GM23338 (cell line): Measurements from ENCODE around the gene FDX1. TPM values are rescaled to one million over a fixed set of nuclear protein-coding genes. Genes with fewer than 3 reads are reported as not detected.

Source experiments
- ATAC-seq: fragments of 200-7000 bp; cut with Tn5 transposase; 3 replicates; pipeline ENCODE4 v1.9.1; 2020
- DNase-seq: peaks from one replicate; pipeline ENCODE4 v3.0.0-alpha.2; 2015; ENCODE audit warnings: low spot score
- H2AFZ ChIP-seq: fragments of 200-600 bp; sonication (generic); 2 replicates; pipeline ENCODE4 v1.8.0; 2016; ENCODE audit warnings: antibody characterized with exemption, mild to moderate bottlenecking, moderate library complexity
- H3F3A ChIP-seq: fragments of 200-600 bp; sonication (generic); replicated peaks from 2 replicates; pipeline ENCODE4 v1.8.0; 2017; ENCODE audit warnings: antibody characterized with exemption, mixed run types, low read depth
- H3K27ac ChIP-seq: fragments of 200-600 bp; sonication (generic); 2 replicates; pipeline ENCODE4 v1.6.1; 2016; ENCODE audit warnings: low read depth
- H3K27me3 ChIP-seq: fragments of 200-600 bp; sonication (generic); 2 replicates; pipeline ENCODE4 v1.8.0; 2016; ENCODE audit warnings: mild to moderate bottlenecking, mixed run types, moderate library complexity; ENCODE audit not compliant: insufficient read depth
- H3K36me3 ChIP-seq: fragments of 200-600 bp; sonication (generic); 2 replicates; pipeline ENCODE4 v1.8.0; 2016; ENCODE audit warnings: mild to moderate bottlenecking; ENCODE audit not compliant: insufficient read depth
- H3K4me1 ChIP-seq: fragments of 200-600 bp; sonication (generic); 2 replicates; pipeline ENCODE4 v1.8.0; 2016; ENCODE audit warnings: mild to moderate bottlenecking, moderate library complexity; ENCODE audit not compliant: insufficient read depth
- H3K4me2 ChIP-seq: fragments of 200-600 bp; sonication (generic); 2 replicates; pipeline ENCODE4 v1.7.1; 2017; ENCODE audit warnings: mixed run types
- H3K4me3 ChIP-seq: fragments of 200-600 bp; sonication (generic); 2 replicates; pipeline ENCODE4 v1.6.1; 2016; ENCODE audit warnings: mixed run types
- H3K79me2 ChIP-seq: fragments of 200-600 bp; sonication (generic); replicated peaks from 2 replicates; pipeline ENCODE4 v1.8.0; 2017; ENCODE audit warnings: mild to moderate bottlenecking; ENCODE audit not compliant: insufficient read depth
- H3K9me2 ChIP-seq: fragments of 200-600 bp; sonication (generic); 2 replicates; pipeline ENCODE4 v1.8.0; 2017; ENCODE audit not compliant: insufficient read depth
- H4K20me1 ChIP-seq: fragments of 200-600 bp; sonication (generic); replicated peaks from 2 replicates; pipeline ENCODE4 v1.8.0; 2017; ENCODE audit warnings: mild to moderate bottlenecking; ENCODE audit not compliant: insufficient read depth
- H3K27ac Mint-ChIP-seq: 2 replicates; pipeline ENCODE4 v1.8.0; 2020; ENCODE audit warnings: inconsistent platforms, mild to moderate bottlenecking, moderate library complexity, mixed read lengths
- H3K27me3 Mint-ChIP-seq: 3 replicates; pipeline ENCODE4 v1.8.0; 2022; ENCODE audit warnings: low read depth, mild to moderate bottlenecking, moderate library complexity, mixed read lengths, inconsistent platforms; ENCODE audit not compliant: insufficient read depth, poor library complexity
- H3K36me3 Mint-ChIP-seq: 3 replicates; pipeline ENCODE4 v1.8.0; 2021; ENCODE audit warnings: low read depth, mild to moderate bottlenecking, inconsistent platforms, moderate library complexity, mixed read lengths
- H3K4me1 Mint-ChIP-seq: 3 replicates; pipeline ENCODE4 v1.8.0; 2020; ENCODE audit warnings: mild to moderate bottlenecking, inconsistent platforms, mixed read lengths
- H3K4me3 Mint-ChIP-seq: 3 replicates; pipeline ENCODE4 v1.8.0; 2021; ENCODE audit warnings: moderate library complexity, mild to moderate bottlenecking, inconsistent platforms, mixed read lengths
- H3K9me3 Mint-ChIP-seq: 3 replicates; pipeline ENCODE4 v1.8.0; 2020; ENCODE audit warnings: moderate library complexity, mild to moderate bottlenecking, inconsistent platforms, mixed read lengths
- CREB1 ChIP-seq: fragments of 250-450 bp; sonication (Bioruptor Pico); IDR thresholded peaks from 2 replicates; pipeline ENCODE4 v1.5.0; 2020; ENCODE audit warnings: low read depth, mild to moderate bottlenecking, moderate library complexity
- EZH2 ChIP-seq: fragments of 200-600 bp; sonication (generic); IDR thresholded peaks from one replicate; pipeline ENCODE4 v1.8.0; 2017; ENCODE audit warnings: antibody characterized with exemption, mild to moderate bottlenecking, low read depth; ENCODE audit not compliant: unreplicated experiment
- EZH2phosphoT487 ChIP-seq: fragments of 200-600 bp; sonication (generic); IDR thresholded peaks from one replicate; pipeline ENCODE4 v1.8.1; 2018; ENCODE audit warnings: antibody characterized with exemption; ENCODE audit not compliant: unreplicated experiment
- JUNB ChIP-seq: IDR thresholded peaks from one replicate; pipeline ENCODE4 v1.6.1; 2016; ENCODE audit warnings: antibody characterized with exemption; ENCODE audit not compliant: unreplicated experiment
- NANOG ChIP-seq: IDR thresholded peaks from 2 replicates; pipeline ENCODE4 v1.6.1; 2016; ENCODE audit warnings: antibody characterized with exemption, borderline replicate concordance
- POLR2AphosphoS5 ChIP-seq: IDR thresholded peaks from 2 replicates; pipeline ENCODE4 v1.6.1; 2016; ENCODE audit warnings: antibody characterized with exemption, low read depth
- STAT1 ChIP-seq: IDR thresholded peaks from one replicate; pipeline ENCODE4 v1.6.1; 2016; ENCODE audit warnings: antibody characterized with exemption; ENCODE audit not compliant: unreplicated experiment
- ZNF114 ChIP-seq: fragments of 250-450 bp; sonication (Bioruptor Pico); IDR thresholded peaks from 2 replicates; pipeline ENCODE4 v1.5.0; 2020; ENCODE audit warnings: mild to moderate bottlenecking, moderate library complexity
- ZNF331 ChIP-seq: fragments of 250-450 bp; sonication (Bioruptor Pico); IDR thresholded peaks from 2 replicates; pipeline ENCODE4 v1.5.0; 2020; ENCODE audit warnings: low read depth, mild to moderate bottlenecking, moderate library complexity
- polyA plus RNA-seq: library from polyadenylated mRNA; unstranded; fragments of >200 nt; fragmentation: Nextera tagmentation; extraction: Ambion mirVana; gene quantifications from 2 replicates; pipeline ENCODE4 v1.2.1, GENCODE V29; 2016
- total RNA-seq: library from RNA; depleted of rRNA; stranded (reverse); fragments of >200 nt; shearing (Covaris generic); gene quantifications from 2 replicates; pipeline ENCODE4 v1.2.3, GENCODE V29; 2014
- TF ChIP-seq, protein P1 (sequence below): IDR thresholded peaks from 2 replicates; pipeline ENCODE4 v1.6.1; 2016; ENCODE audit warnings: antibody characterized with exemption
- TF ChIP-seq, protein P2 (sequence below): fragments of 250-450 bp; sonication (Bioruptor Pico); IDR thresholded peaks from 2 replicates; pipeline ENCODE4 v1.5.0; 2020; ENCODE audit warnings: mild to moderate bottlenecking, moderate library complexity
- TF ChIP-seq, protein P3 (sequence below): IDR thresholded peaks from one replicate; pipeline ENCODE4 v1.6.1; 2018; ENCODE audit warnings: antibody characterized with exemption; ENCODE audit not compliant: unreplicated experiment
- TF ChIP-seq, protein P4 (sequence below), 2 experiments: fragments of 200-600 bp in 1 of 2; sonication (generic) in 1 of 2; conservative IDR thresholded peaks; 2 replicates each; pipeline versions ENCODE4 v1.5.1 to v1.6.1; 2016 to 2017; ENCODE audit warnings: antibody characterized with exemption in 2 of 2, low read depth in 2 of 2, mild to moderate bottlenecking in 2 of 2, moderate library complexity in 1 of 2

The FDX1 gene
- total and polyA plus RNA-seq, 2 experiments from 2014 or later, result 11.1 to 15.9 TPM

DNA sequence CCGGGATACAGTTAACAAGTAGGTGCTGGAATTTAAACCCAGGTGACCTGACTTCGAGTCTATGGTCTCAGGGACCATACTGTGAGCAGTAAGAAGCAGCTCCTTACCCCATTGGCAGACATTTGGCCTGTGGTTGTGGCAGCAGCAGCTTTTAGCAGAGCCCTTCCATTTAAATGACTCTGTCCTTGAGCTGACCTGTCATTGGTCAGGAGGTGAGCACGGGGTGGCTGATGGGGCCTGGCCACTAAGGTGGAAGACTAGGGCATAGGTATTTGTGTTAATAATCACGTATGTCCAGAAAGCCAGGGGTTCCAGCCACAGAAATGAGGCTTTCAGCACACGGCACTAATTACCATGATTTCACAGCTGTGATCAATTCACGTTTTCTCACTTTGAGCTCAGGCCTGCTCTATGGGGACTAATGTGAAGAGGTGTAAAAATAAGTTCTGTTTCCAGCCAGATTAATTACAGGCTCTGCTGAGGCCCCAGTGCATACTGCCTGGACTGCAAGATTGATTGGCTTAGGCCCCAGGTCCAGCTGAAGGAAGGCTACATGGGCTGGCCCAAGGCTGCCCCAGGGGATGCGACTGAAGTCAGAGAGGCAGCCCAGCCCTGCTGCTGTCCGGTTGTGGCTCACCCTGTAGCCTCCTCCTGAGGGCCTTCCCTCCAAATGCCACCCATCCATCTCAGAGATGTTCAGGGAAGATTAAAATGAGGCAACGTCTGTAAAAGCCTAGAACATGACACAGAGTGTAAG, 76.0 kb downstream of the FDX1 start:
- Histone ChIP-seq H3K36me3 (no peaks in the 10 kb centered on the region), H3K79me2 (no peaks in the 10 kb centered on the region), H3K27me3 (no peaks in the 10 kb centered on the region), H3K9me2 (0 out of 2 replicates have a peak, but pooled peaks cover 1% of the 10 kb centered on the region), H3F3A (no peaks in the 10 kb centered on the region), H4K20me1 (no peaks in the 10 kb centered on the region), H3K4me2 (no peak overlapping the region), H3K27ac (no peak overlapping the region), H3K4me3 (no peak overlapping the region), H3K4me1 (no peaks in the 10 kb centered on the region), H2AFZ (no peak overlapping the region)
- ATAC-seq, result no peak; the same call in 2 of the 3 replicates
- peaks cover 3% of the 10 kb centered on the region; the same call in 2 of the 3 replicates for H3K4me1 Mint-ChIP-seq
- H3K4me3 Mint-ChIP-seq, result no peak overlapping the region
- peaks cover 7% of the 10 kb centered on the region for H3K27me3 Mint-ChIP-seq
- H3K36me3 Mint-ChIP-seq, result peaks cover 3% of the 10 kb centered on the region; the same call in 1 of the 3 replicates
- DNase-seq, result no peak
- peaks cover 6% of the 10 kb centered on the region for H3K9me3 Mint-ChIP-seq
- TF ChIP-seq, protein P1, sequence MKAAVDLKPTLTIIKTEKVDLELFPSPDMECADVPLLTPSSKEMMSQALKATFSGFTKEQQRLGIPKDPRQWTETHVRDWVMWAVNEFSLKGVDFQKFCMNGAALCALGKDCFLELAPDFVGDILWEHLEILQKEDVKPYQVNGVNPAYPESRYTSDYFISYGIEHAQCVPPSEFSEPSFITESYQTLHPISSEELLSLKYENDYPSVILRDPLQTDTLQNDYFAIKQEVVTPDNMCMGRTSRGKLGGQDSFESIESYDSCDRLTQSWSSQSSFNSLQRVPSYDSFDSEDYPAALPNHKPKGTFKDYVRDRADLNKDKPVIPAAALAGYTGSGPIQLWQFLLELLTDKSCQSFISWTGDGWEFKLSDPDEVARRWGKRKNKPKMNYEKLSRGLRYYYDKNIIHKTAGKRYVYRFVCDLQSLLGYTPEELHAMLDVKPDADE, result no peak
- TF ChIP-seq, protein P2, sequence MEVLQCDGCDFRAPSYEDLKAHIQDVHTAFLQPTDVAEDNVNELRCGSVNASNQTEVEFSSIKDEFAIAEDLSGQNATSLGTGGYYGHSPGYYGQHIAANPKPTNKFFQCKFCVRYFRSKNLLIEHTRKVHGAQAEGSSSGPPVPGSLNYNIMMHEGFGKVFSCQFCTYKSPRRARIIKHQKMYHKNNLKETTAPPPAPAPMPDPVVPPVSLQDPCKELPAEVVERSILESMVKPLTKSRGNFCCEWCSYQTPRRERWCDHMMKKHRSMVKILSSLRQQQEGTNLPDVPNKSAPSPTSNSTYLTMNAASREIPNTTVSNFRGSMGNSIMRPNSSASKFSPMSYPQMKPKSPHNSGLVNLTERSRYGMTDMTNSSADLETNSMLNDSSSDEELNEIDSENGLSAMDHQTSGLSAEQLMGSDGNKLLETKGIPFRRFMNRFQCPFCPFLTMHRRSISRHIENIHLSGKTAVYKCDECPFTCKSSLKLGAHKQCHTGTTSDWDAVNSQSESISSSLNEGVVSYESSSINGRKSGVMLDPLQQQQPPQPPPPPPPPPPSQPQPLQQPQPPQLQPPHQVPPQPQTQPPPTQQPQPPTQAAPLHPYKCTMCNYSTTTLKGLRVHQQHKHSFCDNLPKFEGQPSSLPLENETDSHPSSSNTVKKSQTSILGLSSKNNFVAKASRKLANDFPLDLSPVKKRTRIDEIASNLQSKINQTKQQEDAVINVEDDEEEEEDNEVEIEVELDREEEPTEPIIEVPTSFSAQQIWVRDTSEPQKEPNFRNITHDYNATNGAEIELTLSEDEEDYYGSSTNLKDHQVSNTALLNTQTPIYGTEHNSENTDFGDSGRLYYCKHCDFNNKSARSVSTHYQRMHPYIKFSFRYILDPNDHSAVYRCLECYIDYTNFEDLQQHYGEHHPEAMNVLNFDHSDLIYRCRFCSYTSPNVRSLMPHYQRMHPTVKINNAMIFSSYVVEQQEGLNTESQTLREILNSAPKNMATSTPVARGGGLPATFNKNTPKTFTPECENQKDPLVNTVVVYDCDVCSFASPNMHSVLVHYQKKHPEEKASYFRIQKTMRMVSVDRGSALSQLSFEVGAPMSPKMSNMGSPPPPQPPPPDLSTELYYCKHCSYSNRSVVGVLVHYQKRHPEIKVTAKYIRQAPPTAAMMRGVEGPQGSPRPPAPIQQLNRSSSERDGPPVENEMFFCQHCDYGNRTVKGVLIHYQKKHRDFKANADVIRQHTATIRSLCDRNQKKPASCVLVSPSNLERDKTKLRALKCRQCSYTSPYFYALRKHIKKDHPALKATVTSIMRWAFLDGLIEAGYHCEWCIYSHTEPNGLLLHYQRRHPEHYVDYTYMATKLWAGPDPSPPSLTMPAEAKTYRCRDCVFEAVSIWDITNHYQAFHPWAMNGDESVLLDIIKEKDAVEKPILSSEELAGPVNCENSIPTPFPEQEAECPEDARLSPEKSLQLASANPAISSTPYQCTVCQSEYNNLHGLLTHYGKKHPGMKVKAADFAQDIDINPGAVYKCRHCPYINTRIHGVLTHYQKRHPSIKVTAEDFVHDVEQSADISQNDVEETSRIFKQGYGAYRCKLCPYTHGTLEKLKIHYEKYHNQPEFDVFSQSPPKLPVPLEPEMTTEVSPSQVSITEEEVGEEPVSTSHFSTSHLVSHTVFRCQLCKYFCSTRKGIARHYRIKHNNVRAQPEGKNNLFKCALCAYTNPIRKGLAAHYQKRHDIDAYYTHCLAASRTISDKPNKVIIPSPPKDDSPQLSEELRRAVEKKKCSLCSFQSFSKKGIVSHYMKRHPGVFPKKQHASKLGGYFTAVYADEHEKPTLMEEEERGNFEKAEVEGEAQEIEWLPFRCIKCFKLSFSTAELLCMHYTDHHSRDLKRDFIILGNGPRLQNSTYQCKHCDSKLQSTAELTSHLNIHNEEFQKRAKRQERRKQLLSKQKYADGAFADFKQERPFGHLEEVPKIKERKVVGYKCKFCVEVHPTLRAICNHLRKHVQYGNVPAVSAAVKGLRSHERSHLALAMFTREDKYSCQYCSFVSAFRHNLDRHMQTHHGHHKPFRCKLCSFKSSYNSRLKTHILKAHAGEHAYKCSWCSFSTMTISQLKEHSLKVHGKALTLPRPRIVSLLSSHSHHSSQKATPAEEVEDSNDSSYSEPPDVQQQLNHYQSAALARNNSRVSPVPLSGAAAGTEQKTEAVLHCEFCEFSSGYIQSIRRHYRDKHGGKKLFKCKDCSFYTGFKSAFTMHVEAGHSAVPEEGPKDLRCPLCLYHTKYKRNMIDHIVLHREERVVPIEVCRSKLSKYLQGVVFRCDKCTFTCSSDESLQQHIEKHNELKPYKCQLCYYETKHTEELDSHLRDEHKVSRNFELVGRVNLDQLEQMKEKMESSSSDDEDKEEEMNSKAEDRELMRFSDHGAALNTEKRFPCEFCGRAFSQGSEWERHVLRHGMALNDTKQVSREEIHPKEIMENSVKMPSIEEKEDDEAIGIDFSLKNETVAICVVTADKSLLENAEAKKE, result no peak
- TF ChIP-seq ZNF114 (CRISPR knock-in tag) (no peak), EZH2phosphoT487 (no peak), STAT1 (no peak), EZH2 (no peak), POLR2AphosphoS5 (no peak), JUNB (no peak), NANOG (no peak), ZNF331 (CRISPR knock-in tag) (no peak), CREB1 (CRISPR knock-in tag) (no peak)
- TF ChIP-seq, protein P3, sequence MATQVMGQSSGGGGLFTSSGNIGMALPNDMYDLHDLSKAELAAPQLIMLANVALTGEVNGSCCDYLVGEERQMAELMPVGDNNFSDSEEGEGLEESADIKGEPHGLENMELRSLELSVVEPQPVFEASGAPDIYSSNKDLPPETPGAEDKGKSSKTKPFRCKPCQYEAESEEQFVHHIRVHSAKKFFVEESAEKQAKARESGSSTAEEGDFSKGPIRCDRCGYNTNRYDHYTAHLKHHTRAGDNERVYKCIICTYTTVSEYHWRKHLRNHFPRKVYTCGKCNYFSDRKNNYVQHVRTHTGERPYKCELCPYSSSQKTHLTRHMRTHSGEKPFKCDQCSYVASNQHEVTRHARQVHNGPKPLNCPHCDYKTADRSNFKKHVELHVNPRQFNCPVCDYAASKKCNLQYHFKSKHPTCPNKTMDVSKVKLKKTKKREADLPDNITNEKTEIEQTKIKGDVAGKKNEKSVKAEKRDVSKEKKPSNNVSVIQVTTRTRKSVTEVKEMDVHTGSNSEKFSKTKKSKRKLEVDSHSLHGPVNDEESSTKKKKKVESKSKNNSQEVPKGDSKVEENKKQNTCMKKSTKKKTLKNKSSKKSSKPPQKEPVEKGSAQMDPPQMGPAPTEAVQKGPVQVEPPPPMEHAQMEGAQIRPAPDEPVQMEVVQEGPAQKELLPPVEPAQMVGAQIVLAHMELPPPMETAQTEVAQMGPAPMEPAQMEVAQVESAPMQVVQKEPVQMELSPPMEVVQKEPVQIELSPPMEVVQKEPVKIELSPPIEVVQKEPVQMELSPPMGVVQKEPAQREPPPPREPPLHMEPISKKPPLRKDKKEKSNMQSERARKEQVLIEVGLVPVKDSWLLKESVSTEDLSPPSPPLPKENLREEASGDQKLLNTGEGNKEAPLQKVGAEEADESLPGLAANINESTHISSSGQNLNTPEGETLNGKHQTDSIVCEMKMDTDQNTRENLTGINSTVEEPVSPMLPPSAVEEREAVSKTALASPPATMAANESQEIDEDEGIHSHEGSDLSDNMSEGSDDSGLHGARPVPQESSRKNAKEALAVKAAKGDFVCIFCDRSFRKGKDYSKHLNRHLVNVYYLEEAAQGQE, result no peak
- TF ChIP-seq, protein P4, sequence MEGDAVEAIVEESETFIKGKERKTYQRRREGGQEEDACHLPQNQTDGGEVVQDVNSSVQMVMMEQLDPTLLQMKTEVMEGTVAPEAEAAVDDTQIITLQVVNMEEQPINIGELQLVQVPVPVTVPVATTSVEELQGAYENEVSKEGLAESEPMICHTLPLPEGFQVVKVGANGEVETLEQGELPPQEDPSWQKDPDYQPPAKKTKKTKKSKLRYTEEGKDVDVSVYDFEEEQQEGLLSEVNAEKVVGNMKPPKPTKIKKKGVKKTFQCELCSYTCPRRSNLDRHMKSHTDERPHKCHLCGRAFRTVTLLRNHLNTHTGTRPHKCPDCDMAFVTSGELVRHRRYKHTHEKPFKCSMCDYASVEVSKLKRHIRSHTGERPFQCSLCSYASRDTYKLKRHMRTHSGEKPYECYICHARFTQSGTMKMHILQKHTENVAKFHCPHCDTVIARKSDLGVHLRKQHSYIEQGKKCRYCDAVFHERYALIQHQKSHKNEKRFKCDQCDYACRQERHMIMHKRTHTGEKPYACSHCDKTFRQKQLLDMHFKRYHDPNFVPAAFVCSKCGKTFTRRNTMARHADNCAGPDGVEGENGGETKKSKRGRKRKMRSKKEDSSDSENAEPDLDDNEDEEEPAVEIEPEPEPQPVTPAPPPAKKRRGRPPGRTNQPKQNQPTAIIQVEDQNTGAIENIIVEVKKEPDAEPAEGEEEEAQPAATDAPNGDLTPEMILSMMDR (conservative IDR thresholded peaks at IDR 0.05; ENCODE audit: low read depth in 2 of 2), result no peak
- no peak overlapping the region for H3K27ac Mint-ChIP-seq
